Astrocyte (in vitro differentiated cells and primary cell): Measurements from ENCODE around the gene AMN. TPM values are rescaled to one million over a fixed set of nuclear protein-coding genes. Genes with fewer than 3 reads are reported as not detected.

Experiments
- DNase-seq: peaks from one replicate; pipeline ENCODE4 v3.0.0-alpha.2; 2010; ENCODE audit warnings: low read depth
- FAIRE-seq: peaks from 2 replicates; lab custom pipeline; 2011; peaks lifted over from hg19 to GRCh38; lab: Jason Lieb, UNC
- H2AFZ ChIP-seq: 2 replicates; pipeline ENCODE4 v1.6.0; 2012; ENCODE audit warnings: low read depth, low read length, inconsistent platforms
- H3K27ac ChIP-seq: 2 replicates; pipeline ENCODE4 v1.5.1; 2011; ENCODE audit warnings: low read depth, low read length, inconsistent platforms
- H3K27me3 ChIP-seq: 2 replicates; pipeline ENCODE4 v1.6.0; 2011; ENCODE audit warnings: low read length, inconsistent platforms; ENCODE audit not compliant: insufficient read depth
- H3K36me3 ChIP-seq: 2 replicates; pipeline ENCODE4 v1.5.1; 2011; ENCODE audit warnings: low read length, inconsistent platforms; ENCODE audit not compliant: insufficient read depth
- H3K4me1 ChIP-seq: 2 replicates; pipeline ENCODE4 v1.5.1; 2011; ENCODE audit warnings: low read length, inconsistent platforms; ENCODE audit not compliant: insufficient read depth
- H3K4me2 ChIP-seq: 2 replicates; pipeline ENCODE4 v1.6.0; 2012; ENCODE audit warnings: low read length, inconsistent platforms
- H3K4me3 ChIP-seq: 2 replicates; pipeline ENCODE4 v1.5.1; 2011; ENCODE audit warnings: low read depth, mild to moderate bottlenecking, low read length, inconsistent platforms; ENCODE audit not compliant: insufficient read depth
- H3K79me2 ChIP-seq: 2 replicates; pipeline ENCODE4 v1.6.0; 2012; ENCODE audit warnings: mild to moderate bottlenecking, low read length, inconsistent platforms; ENCODE audit not compliant: insufficient read depth
- H3K9ac ChIP-seq: 2 replicates; pipeline ENCODE4 v1.6.0; 2012; ENCODE audit warnings: mild to moderate bottlenecking, low read length, inconsistent platforms
- H3K9me3 ChIP-seq: 2 replicates; pipeline ENCODE4 v1.5.1; 2012; ENCODE audit warnings: low read depth, mild to moderate bottlenecking, low read length, inconsistent platforms; ENCODE audit not compliant: insufficient read depth
- H4K20me1 ChIP-seq: 2 replicates; pipeline ENCODE4 v1.6.0; 2012; ENCODE audit warnings: low read length, inconsistent platforms; ENCODE audit not compliant: insufficient read depth
- H3K27ac Mint-ChIP-seq: one replicate; pipeline ENCODE4 v1.8.0; 2021; ENCODE audit warnings: mild to moderate bottlenecking, mixed read lengths; ENCODE audit not compliant: unreplicated experiment
- H3K27me3 Mint-ChIP-seq: one replicate; pipeline ENCODE4 v1.8.0; 2021; ENCODE audit warnings: low read depth, mixed read lengths; ENCODE audit not compliant: unreplicated experiment
- H3K36me3 Mint-ChIP-seq: one replicate; pipeline ENCODE4 v1.8.0; 2021; ENCODE audit warnings: low read depth, mixed read lengths; ENCODE audit not compliant: unreplicated experiment
- H3K4me1 Mint-ChIP-seq: one replicate; pipeline ENCODE4 v1.8.0; 2021; ENCODE audit warnings: low read depth, mixed read lengths; ENCODE audit not compliant: unreplicated experiment
- H3K4me3 Mint-ChIP-seq: one replicate; pipeline ENCODE4 v1.8.0; 2021; ENCODE audit warnings: mild to moderate bottlenecking, moderate library complexity, mixed read lengths; ENCODE audit not compliant: unreplicated experiment
- H3K9me3 Mint-ChIP-seq: one replicate; pipeline ENCODE4 v1.8.0; 2021; ENCODE audit warnings: mild to moderate bottlenecking, mixed read lengths; ENCODE audit not compliant: unreplicated experiment
- CTCF ChIP-seq: IDR thresholded peaks from 2 replicates; pipeline ENCODE4 v1.5.1; 2011; ENCODE audit warnings: low read depth, mild to moderate bottlenecking, inconsistent platforms, low read length, moderate library complexity; ENCODE audit not compliant: insufficient read depth
- EZH2 ChIP-seq: IDR thresholded peaks from 2 replicates; pipeline ENCODE4 v1.6.1; 2012; ENCODE audit warnings: mild to moderate bottlenecking, low read length, inconsistent platforms; ENCODE audit not compliant: insufficient read depth
- total RNA-seq: library from RNA; stranded (reverse); gene quantifications from 2 replicates; pipeline ENCODE4 v1.2.1, GENCODE V29; 2021

AMN gene
- total RNA-seq, 1 donor from 2014 or later = 2.0 TPM

GRCh38 chr14:102930138-102930752 lies 7.8 kb downstream of the AMN start:
- Histone ChIP-seq H4K20me1 (peaks cover 35% of the 10 kb centered on the region), H3K27ac (no peak overlapping the region), H2AFZ (no peak overlapping the region), H3K27me3 (peaks cover 29% of the 10 kb centered on the region), H3K79me2 (no peaks in the 10 kb centered on the region), H3K9ac (no peak overlapping the region), H3K4me1 (peaks cover 22% of the 10 kb centered on the region), H3K4me2 (no peak overlapping the region), H3K36me3 (peaks cover 8% of the 10 kb centered on the region), H3K4me3 (no peak overlapping the region), H3K9me3 (no peaks in the 10 kb centered on the region)
- DNase-seq = no peak
- H3K4me1 Mint-ChIP-seq = peaks cover 2% of the 10 kb centered on the region
- FAIRE-seq = no peak
- H3K27ac Mint-ChIP-seq = no peak overlapping the region
- peaks cover 4% of the 10 kb centered on the region for H3K36me3 Mint-ChIP-seq
- peaks cover 12% of the 10 kb centered on the region for H3K27me3 Mint-ChIP-seq
- TF ChIP-seq EZH2 = peak; percentile 72
- no peak for TF ChIP-seq CTCF
- H3K4me3 Mint-ChIP-seq = no peak overlapping the region
- no peaks in the 10 kb centered on the region for H3K9me3 Mint-ChIP-seq

GRCh38 chr14:102930753-102931579 lies 8.5 kb downstream of the AMN start:
- peak; percentile 41 for DNase-seq
- peak overlapping the region; percentile 57 for H3K4me3 Mint-ChIP-seq
- peak; percentile 23 for TF ChIP-seq EZH2
- no peak for TF ChIP-seq CTCF
- peaks cover 27% of the 10 kb centered on the region for H3K27me3 ChIP-seq
- no peak overlapping the region for H3K9ac ChIP-seq
- peak overlapping the region; percentile 72 for H3K27ac Mint-ChIP-seq
- no peaks in the 10 kb centered on the region for H3K9me3 ChIP-seq
- no peak overlapping the region for H3K4me3 ChIP-seq
- H3K4me2 ChIP-seq = no peak overlapping the region
- H3K27ac ChIP-seq = no peak overlapping the region
- peaks cover 6% of the 10 kb centered on the region for H3K36me3 Mint-ChIP-seq
- no peaks in the 10 kb centered on the region for H3K9me3 Mint-ChIP-seq
- peaks cover 8% of the 10 kb centered on the region for H3K36me3 ChIP-seq
- H3K79me2 ChIP-seq = no peaks in the 10 kb centered on the region
- peaks cover 9% of the 10 kb centered on the region for H3K27me3 Mint-ChIP-seq
- no peak overlapping the region for H2AFZ ChIP-seq
- H4K20me1 ChIP-seq = peaks cover 41% of the 10 kb centered on the region
- no peak for FAIRE-seq
- H3K4me1 ChIP-seq = peaks cover 22% of the 10 kb centered on the region
- peaks cover 2% of the 10 kb centered on the region for H3K4me1 Mint-ChIP-seq
